CD14-positive monocyte (primary cell): ENCODE results near the gene ROBO1. TPM values are rescaled to one million over a fixed set of nuclear protein-coding genes. Genes with fewer than 3 reads are reported as not detected.

Experiments used
- DNase-seq, 3 donors: peaks; one replicate each; pipeline ENCODE4 v3.0.0-alpha.2; 2011 to 2022
- H2AFZ ChIP-seq: 2 replicates; pipeline ENCODE4 v1.6.0; 2012; ENCODE audit warnings: mild to moderate bottlenecking, low read depth, low read length, inconsistent platforms; ENCODE audit not compliant: insufficient read depth, poor library complexity, severe bottlenecking
- H3K27ac ChIP-seq, 2 donors: 1 replicate in 1 of 2; 2 replicates in 1 of 2; pipeline ENCODE4 v1.5.1; 2012 to 2013; ENCODE audit warnings: low read length in 2 of 2, control low read depth in 1 of 2, inconsistent platforms in 1 of 2, low read depth in 1 of 2, mild to moderate bottlenecking in 1 of 2
- H3K27me3 ChIP-seq, 2 donors: one replicate each; pipeline versions ENCODE4 v1.6.0 to v1.6.1; 2011 to 2013; ENCODE audit warnings: low read length in 2 of 2; ENCODE audit not compliant: control insufficient read depth in 2 of 2, insufficient read depth in 2 of 2
- H3K36me3 ChIP-seq, 2 donors: replicated peaks in 1 of 2; 1 replicate in 1 of 2; 2 replicates in 1 of 2; pipeline versions ENCODE4 v1.5.1 to v1.6.1; 2012 to 2013; ENCODE audit warnings: low read length in 2 of 2, control low read depth in 1 of 2, inconsistent platforms in 1 of 2, mild to moderate bottlenecking in 1 of 2; ENCODE audit not compliant: insufficient read depth in 2 of 2, control insufficient read depth in 1 of 2
- H3K4me1 ChIP-seq, 2 donors: 1 replicate in 1 of 2; 2 replicates in 1 of 2; pipeline versions ENCODE4 v1.5.1 to v1.6.1; 2012 to 2013; ENCODE audit warnings: low read length in 2 of 2, control low read depth in 1 of 2, inconsistent platforms in 1 of 2, mild to moderate bottlenecking in 1 of 2, moderate library complexity in 1 of 2; ENCODE audit not compliant: insufficient read depth in 2 of 2, control insufficient read depth in 1 of 2
- H3K4me2 ChIP-seq: replicated peaks from 2 replicates; pipeline ENCODE3; 2012; ENCODE audit warnings: low read length, moderate library complexity, mild to moderate bottlenecking; ENCODE audit not compliant: poor library complexity, severe bottlenecking; ENCODE audit errors: extremely low read depth
- H3K4me3 ChIP-seq, 3 experiments: fragments of 200-600 bp in 1 of 3; sonication (generic) in 1 of 3; replicated peaks in 1 of 3; 1 replicate in 2 of 3; 2 replicates in 1 of 3; pipeline ENCODE4 v1.5.1; 2011 to 2013; ENCODE audit warnings: low read length in 3 of 3, mild to moderate bottlenecking in 3 of 3, control low read depth in 2 of 3, low read depth in 2 of 3, inconsistent platforms in 1 of 3, moderate library complexity in 1 of 3
- H3K79me2 ChIP-seq: 2 replicates; pipeline ENCODE4 v1.6.0; 2012; ENCODE audit warnings: mild to moderate bottlenecking, control low read depth, inconsistent platforms, low read length, moderate library complexity; ENCODE audit not compliant: insufficient read depth
- H3K9ac ChIP-seq: 2 replicates; pipeline ENCODE4 v1.6.0; 2017; ENCODE audit warnings: low read length, mild to moderate bottlenecking; ENCODE audit not compliant: insufficient read depth, poor library complexity, severe bottlenecking
- H3K9me3 ChIP-seq, 2 donors: replicated peaks in 1 of 2; 1 replicate in 1 of 2; 2 replicates in 1 of 2; pipeline versions ENCODE4 v1.5.1 to v1.6.1; 2012 to 2013; ENCODE audit warnings: low read length in 2 of 2, control low read depth in 1 of 2; ENCODE audit not compliant: control insufficient read depth in 1 of 2, insufficient read depth in 1 of 2
- H4K20me1 ChIP-seq: 2 replicates; pipeline ENCODE4 v1.6.0; 2012; ENCODE audit warnings: mild to moderate bottlenecking, low read length, control low read depth, moderate library complexity; ENCODE audit not compliant: insufficient read depth
- H3K27ac Mint-ChIP-seq, 7 donors: one replicate each; pipeline ENCODE4 v1.8.0; 2020; ENCODE audit warnings: mild to moderate bottlenecking in 7 of 7, mixed read lengths in 7 of 7, moderate library complexity in 6 of 7, inconsistent platforms in 2 of 7
- H3K27me3 Mint-ChIP-seq, 3 donors: one replicate each; pipeline ENCODE4 v1.8.0; 2021 to 2022; ENCODE audit warnings: low read depth in 3 of 3, mild to moderate bottlenecking in 3 of 3, mixed read lengths in 3 of 3, moderate library complexity in 3 of 3, inconsistent platforms in 1 of 3
- H3K36me3 Mint-ChIP-seq, 2 donors: one replicate each; pipeline ENCODE4 v1.8.0; 2020; ENCODE audit warnings: mixed read lengths in 2 of 2, inconsistent platforms in 1 of 2, mild to moderate bottlenecking in 1 of 2
- H3K4me1 Mint-ChIP-seq: one replicate; pipeline ENCODE4 v1.8.0; 2020; ENCODE audit warnings: mild to moderate bottlenecking, mixed read lengths
- H3K4me3 Mint-ChIP-seq, 2 donors: one replicate each; pipeline ENCODE4 v1.8.0; 2020; ENCODE audit warnings: mild to moderate bottlenecking in 2 of 2, mixed read lengths in 2 of 2, moderate library complexity in 1 of 2
- H3K9me3 Mint-ChIP-seq, 7 donors: one replicate each; pipeline ENCODE4 v1.8.0; 2020 to 2022; ENCODE audit warnings: mixed read lengths in 7 of 7, mild to moderate bottlenecking in 6 of 7, moderate library complexity in 6 of 7, inconsistent platforms in 2 of 7
- CTCF ChIP-seq: fragments of 200-600 bp; IDR thresholded peaks from one replicate; pipeline ENCODE4 v1.8.0; 2022; ENCODE audit warnings: antibody characterized with exemption, mild to moderate bottlenecking
- WGBS: methylation state at CpG from one replicate; pipeline ENCODE4 v1.1.5; 2013; ENCODE audit warnings: missing lambda C conversion rate; ENCODE audit not compliant: insufficient coverage; 5-methylcytosine and 5-hydroxymethylcytosine counted together
- intact Hi-C, 2 donors: fragments of 100-400 bp; cut with micrococcal nuclease; formaldehyde crosslinking; loops; one replicate each; pipeline versions ENCODE4 v1.15.0 to v1.15.1; 2023
- polyA plus RNA-seq, 3 donors: library from polyadenylated mRNA; depleted of rRNA in 1 of 3; unstranded in 2 of 3; stranded (reverse) in 1 of 3; fragments of 300-500 nt in 2 of 3; fragments of >200 nt in 1 of 3; fragmentation: Illumina TruSeq in 2 of 3; gene quantifications; 1 replicate in 2 of 3; 2 replicates in 1 of 3; pipeline ENCODE4 v1.2.3, GENCODE V29; 2012 to 2021

ROBO1 gene
- polyA plus RNA-seq, 3 donors = 0.09 to 0.10 TPM; not detected in 1

GRCh38 chr3:78570496-78570895 is 1197.3 kb downstream of the ROBO1 start:
- Histone ChIP-seq H3K79me2 (no peaks in the 10 kb centered on the region), H3K27me3 (no peaks in the 10 kb centered on the region), H3K4me3 (no peak overlapping the region), H3K9ac (no peak overlapping the region), H3K9me3 (peaks cover 0 to 2% of the 10 kb centered on the region in 2 donors), H2AFZ (no peak overlapping the region), H3K36me3 (no peaks in the 10 kb centered on the region), H3K27ac (no peak overlapping the region), H3K4me1 (no peaks in the 10 kb centered on the region), H3K4me2 (no peak overlapping the region), H4K20me1 (no peaks in the 10 kb centered on the region)
- WGBS = 100% methylated on average over 1 of the region's 10 CpGs
- Mint-ChIP-seq H3K4me3 (no peak overlapping the region), H3K27me3 (no peaks in the 10 kb centered on the region), H3K27ac (no peak overlapping the region), H3K36me3 (no peaks in the 10 kb centered on the region), H3K9me3 (peaks cover 0 to 4% (median 1%) of the 10 kb centered on the region in 7 donors), H3K4me1 (no peaks in the 10 kb centered on the region)
- DNase-seq = no peak
- intact Hi-C loops = no loop called here
- no peak for TF ChIP-seq CTCF

- Histone ChIP-seq H3K9ac (no peak overlapping the region), H3K4me2 (no peak overlapping the region), H3K4me3 (no peak overlapping the region), H3K9me3 (peaks cover 2 to 3% of the 10 kb centered on the region in 2 donors), H3K27ac (no peak overlapping the region), H2AFZ (no peak overlapping the region), H3K36me3 (no peaks in the 10 kb centered on the region), H4K20me1 (no peaks in the 10 kb centered on the region), H3K27me3 (no peaks in the 10 kb centered on the region), H3K4me1 (no peaks in the 10 kb centered on the region), H3K79me2 (no peaks in the 10 kb centered on the region)
- Mint-ChIP-seq H3K27ac (no peak overlapping the region), H3K4me3 (no peak overlapping the region), H3K27me3 (no peaks in the 10 kb centered on the region), H3K4me1 (no peaks in the 10 kb centered on the region), H3K36me3 (no peaks in the 10 kb centered on the region), H3K9me3 (peaks cover 0 to 8% (median 2%) of the 10 kb centered on the region in 7 donors)
- WGBS = 95% methylated on average over 4 of the region's 6 CpGs
- no peak for TF ChIP-seq CTCF
- no peak for DNase-seq
- intact Hi-C loops = no loop called here
Measured at GRCh38 chr3:78569804-78570203, 1198.0 kb downstream of the ROBO1 start.
